Peyer's patch (tissue), 4 donors: Measurements from ENCODE around the gene ADGRD1. TPM values are rescaled to one million over a fixed set of nuclear protein-coding genes. Genes with fewer than 3 reads are reported as not detected.

Experiments used
- DNase-seq, 3 donors: peaks; one replicate each; pipeline ENCODE4 v3.0.0-alpha.2; 2017 to 2019
- H3K27ac ChIP-seq, 4 donors: fragments of 200-600 bp; sonication (generic); one replicate each; pipeline ENCODE4 v1.5.1; 2016 to 2019
- H3K27me3 ChIP-seq, 2 donors: fragments of 200-600 bp; sonication (generic); one replicate each; pipeline ENCODE4 v1.5.1; 2019
- H3K36me3 ChIP-seq, 3 donors: fragments of 200-600 bp; sonication (generic); one replicate each; pipeline ENCODE4 v1.5.1; 2016 to 2019
- H3K4me1 ChIP-seq, 4 donors: fragments of 200-600 bp; sonication (generic); one replicate each; pipeline ENCODE4 v1.5.1; 2016 to 2019
- H3K4me3 ChIP-seq, 4 donors: fragments of 200-600 bp; sonication (generic); 1 replicate in 3 of 4; 2 replicates in 1 of 4; pipeline ENCODE4 v1.5.1; 2016 to 2019; ENCODE audit warnings: mild to moderate bottlenecking in 1 of 4
- H3K9me3 ChIP-seq, 4 donors: fragments of 200-600 bp; sonication (generic); one replicate each; pipeline ENCODE4 v1.5.1; 2016 to 2019; ENCODE audit warnings: mild to moderate bottlenecking in 1 of 4
- POLR2A ChIP-seq, 2 donors: fragments of 450-650 bp; IDR thresholded peaks; one replicate each; pipeline ENCODE4 v1.5.1; 2017; ENCODE audit warnings: antibody characterized with exemption in 2 of 2, mild to moderate bottlenecking in 2 of 2, moderate library complexity in 2 of 2
- total RNA-seq, 4 donors: library from RNA; depleted of rRNA; stranded (reverse); fragments of >200 nt; gene quantifications; one replicate each; pipeline ENCODE4 v1.1.0, GENCODE V29; 2016
- TF ChIP-seq, protein P1 (sequence below), 6 experiments: fragments of 450-650 bp in 4 of 6; fragments of 200-600 bp in 2 of 6; sonication (generic) in 1 of 6; IDR thresholded peaks; one replicate each; pipeline ENCODE4 v1.5.1; 2017 to 2019; ENCODE audit warnings: antibody characterized with exemption in 6 of 6, mild to moderate bottlenecking in 3 of 6, moderate library complexity in 1 of 6

The ADGRD1 gene
- total RNA-seq, 4 donors from 2014 or later = 7.0 to 42.9 (median 27.9) TPM

DNA sequence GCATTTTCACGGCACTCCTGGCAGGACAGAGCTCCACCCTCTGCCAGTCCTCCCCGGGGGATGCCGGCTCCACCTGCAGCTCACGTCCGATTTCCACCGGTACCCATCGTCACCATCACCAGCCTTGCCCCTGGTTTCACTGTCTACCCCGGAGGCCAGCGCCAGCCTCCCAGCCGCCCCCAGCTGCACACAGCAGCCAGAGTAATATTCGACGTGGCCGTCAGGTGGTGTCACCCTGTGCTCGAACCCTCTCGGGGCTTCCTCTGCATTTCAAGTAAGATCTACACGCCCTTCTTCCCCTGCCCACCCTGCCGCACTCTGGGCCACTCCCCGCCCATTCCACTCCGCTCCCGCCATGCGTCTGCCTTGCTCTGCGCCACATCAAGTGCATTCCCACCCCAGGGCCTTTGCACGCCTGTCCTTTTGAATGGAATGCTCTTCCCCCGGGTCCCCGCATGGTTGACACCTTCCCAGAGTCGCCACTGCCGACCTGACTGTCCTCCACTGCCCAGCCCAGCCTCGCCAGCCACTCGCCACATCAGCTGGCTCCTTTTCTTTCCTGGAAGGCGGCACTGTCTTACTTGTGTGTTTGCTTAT, 80.3 kb downstream of the ADGRD1 start:
- TF ChIP-seq POLR2A (IDR thresholded peaks at IDR 0.05) = no peak
- TF ChIP-seq, protein P1, sequence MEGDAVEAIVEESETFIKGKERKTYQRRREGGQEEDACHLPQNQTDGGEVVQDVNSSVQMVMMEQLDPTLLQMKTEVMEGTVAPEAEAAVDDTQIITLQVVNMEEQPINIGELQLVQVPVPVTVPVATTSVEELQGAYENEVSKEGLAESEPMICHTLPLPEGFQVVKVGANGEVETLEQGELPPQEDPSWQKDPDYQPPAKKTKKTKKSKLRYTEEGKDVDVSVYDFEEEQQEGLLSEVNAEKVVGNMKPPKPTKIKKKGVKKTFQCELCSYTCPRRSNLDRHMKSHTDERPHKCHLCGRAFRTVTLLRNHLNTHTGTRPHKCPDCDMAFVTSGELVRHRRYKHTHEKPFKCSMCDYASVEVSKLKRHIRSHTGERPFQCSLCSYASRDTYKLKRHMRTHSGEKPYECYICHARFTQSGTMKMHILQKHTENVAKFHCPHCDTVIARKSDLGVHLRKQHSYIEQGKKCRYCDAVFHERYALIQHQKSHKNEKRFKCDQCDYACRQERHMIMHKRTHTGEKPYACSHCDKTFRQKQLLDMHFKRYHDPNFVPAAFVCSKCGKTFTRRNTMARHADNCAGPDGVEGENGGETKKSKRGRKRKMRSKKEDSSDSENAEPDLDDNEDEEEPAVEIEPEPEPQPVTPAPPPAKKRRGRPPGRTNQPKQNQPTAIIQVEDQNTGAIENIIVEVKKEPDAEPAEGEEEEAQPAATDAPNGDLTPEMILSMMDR (IDR thresholded peaks at IDR 0.05) = no peak
- Histone ChIP-seq H3K27ac (no peak overlapping the region), H3K4me3 (no peak overlapping the region), H3K9me3 (no peaks in the 10 kb centered on the region), H3K27me3 (no peaks in the 10 kb centered on the region), H3K36me3 (no peaks in the 10 kb centered on the region), H3K4me1 (peaks cover 0 to 4% (median 0%) of the 10 kb centered on the region in 4 donors)
- DNase-seq = no peak

DNA sequence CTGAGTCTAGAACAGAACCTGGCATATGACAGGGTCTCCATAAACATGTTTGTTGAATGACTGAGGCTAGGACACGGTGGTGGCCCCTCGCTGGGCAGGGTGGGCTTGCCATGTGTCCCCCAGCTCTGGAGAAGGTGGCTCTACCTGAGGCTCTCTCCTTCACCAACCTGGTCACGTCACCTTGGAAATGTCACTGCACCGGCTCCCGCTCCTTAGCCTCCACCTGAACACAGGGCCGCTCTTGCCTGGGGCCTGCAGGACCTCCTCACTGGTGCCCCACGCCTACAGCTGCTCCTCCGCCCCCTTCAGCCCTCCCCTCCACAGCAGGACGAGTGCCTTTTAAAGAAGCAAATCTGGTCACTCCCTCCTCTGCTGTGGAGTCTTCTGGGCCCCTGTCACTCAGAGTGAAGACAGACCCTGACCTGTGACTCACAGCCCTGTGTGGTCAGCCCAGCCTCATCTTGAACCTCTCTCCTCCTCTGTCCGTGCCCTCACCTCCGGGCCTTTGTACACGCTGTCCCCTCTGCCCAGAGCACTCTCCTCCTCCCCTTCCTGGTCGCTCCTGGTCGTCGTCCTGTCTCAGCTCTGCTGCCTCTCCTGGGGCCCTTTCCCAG, 81.0 kb downstream of the ADGRD1 start:
- H3K27ac ChIP-seq = no peak overlapping the region
- H3K4me3 ChIP-seq = no peak overlapping the region
- no peak for TF ChIP-seq POLR2A (IDR thresholded peaks at IDR 0.05)
- H3K9me3 ChIP-seq = no peaks in the 10 kb centered on the region
- no peak for DNase-seq
- no peaks in the 10 kb centered on the region for H3K27me3 ChIP-seq
- peaks cover 0 to 4% (median 0%) of the 10 kb centered on the region in 4 donors for H3K4me1 ChIP-seq
- no peaks in the 10 kb centered on the region for H3K36me3 ChIP-seq

DNA sequence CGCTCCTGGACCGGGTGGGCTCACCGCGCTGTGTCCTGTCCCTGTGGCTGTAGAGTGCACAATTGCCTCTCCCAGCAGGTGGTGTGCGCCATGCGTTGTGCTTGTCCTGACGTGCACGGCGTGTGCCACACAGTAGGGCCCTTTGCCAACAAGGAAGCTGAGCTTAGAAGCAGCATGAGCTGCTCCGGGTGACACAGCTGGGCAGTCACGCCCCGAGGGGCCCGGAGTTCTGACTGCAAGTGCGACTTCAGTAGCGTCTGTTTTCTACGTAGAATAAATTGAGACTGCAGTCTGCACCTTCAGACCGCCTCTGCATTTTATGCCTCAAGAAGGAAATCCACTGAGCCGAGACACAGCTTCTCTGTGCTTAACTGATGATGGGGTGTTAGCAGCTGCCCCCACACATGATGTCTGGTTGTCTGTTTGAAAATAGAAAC, 81.6 kb downstream of the ADGRD1 start:
- TF ChIP-seq, protein P1 (IDR thresholded peaks at IDR 0.05) = no peak
- TF ChIP-seq POLR2A (IDR thresholded peaks at IDR 0.05) = no peak
- no peaks in the 10 kb centered on the region for H3K27me3 ChIP-seq
- H3K27ac ChIP-seq = no peak overlapping the region
- H3K9me3 ChIP-seq = no peaks in the 10 kb centered on the region
- peaks cover 0 to 4% (median 0%) of the 10 kb centered on the region in 4 donors for H3K4me1 ChIP-seq
- DNase-seq = no peak
- no peaks in the 10 kb centered on the region for H3K36me3 ChIP-seq
- H3K4me3 ChIP-seq = no peak overlapping the region

DNA sequence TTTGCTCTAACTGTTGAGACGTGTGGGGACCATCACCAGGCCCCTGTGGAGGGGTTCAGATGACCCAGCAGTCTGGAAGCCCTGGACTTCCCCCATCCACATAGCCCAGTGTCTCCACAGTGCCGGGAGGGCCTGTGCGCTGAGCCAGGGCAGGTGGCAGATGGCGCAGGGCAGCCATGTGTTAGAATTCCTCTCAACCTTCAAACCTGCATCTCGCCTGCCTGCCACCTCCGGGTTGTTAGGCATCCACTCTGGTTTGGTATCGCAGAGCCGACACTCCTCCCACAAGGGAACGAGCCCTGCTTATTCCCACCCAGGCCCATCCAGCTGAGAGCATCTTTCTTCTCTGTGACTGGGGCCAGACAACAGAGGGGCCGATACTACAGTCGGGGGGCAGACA, 84.5 kb downstream of the ADGRD1 start:
- no peaks in the 10 kb centered on the region for H3K36me3 ChIP-seq

DNA sequence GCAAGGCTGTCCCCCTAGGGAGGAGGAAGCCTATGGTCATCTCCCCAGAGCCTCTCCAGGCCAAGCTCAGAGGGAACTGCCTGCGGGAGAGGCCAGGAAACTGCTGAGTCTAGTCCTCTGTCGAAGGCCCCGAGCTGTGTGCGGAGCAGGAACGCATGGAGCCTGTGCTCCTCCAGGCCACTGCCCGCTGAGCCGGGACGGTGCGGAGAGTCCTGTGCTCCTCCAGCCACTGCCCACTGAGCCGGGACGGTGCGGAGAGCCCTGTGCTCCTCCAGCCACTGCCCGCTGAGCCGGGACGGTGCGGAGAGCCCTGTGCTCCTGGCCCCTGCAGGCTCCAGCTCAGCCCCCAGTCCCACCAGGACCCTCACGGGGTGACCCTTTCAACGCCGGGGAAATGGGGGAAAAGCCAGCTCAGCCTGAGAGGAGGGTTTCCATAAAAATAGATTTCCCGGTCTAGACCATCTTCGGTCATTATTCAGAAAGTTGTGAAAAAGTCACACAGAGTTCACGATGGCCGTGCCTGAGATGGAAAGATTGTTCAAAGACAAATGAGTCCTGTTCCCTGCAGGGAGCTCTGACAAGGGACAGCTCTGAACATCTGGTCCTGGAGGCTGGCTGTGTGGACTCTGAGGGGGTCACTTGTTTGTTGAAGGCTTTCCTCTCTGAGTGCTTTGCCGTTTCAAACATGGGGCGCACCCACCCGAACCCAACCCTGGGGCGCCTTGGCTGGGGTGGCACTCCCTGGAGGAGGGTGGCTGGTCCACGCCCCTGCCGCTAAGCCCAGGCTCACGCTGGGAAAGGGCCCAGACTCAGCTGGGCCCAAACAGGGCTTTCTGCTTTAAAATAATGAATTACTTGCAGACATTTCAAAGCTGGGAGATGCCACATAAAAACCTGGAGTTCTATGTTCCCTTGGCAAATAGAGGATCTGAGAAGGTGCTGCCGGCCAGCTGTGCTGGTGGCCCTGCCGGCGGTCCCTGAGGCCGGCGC, 85.5 kb downstream of the ADGRD1 start:
- Histone ChIP-seq H3K36me3 (no peaks in the 10 kb centered on the region), H3K9me3 (no peaks in the 10 kb centered on the region), H3K4me1 (peaks cover 0 to 4% (median 0%) of the 10 kb centered on the region in 4 donors), H3K27me3 (no peaks in the 10 kb centered on the region), H3K4me3 (no peak overlapping the region), H3K27ac (no peak overlapping the region)
- TF ChIP-seq, protein P1 (IDR thresholded peaks at IDR 0.05) = no peak
- TF ChIP-seq POLR2A (IDR thresholded peaks at IDR 0.05) = no peak
- DNase-seq = no peak

More for the DNA sequence above, 84.5 kb downstream of the ADGRD1 start:
- H3K4me3 ChIP-seq = no peak overlapping the region
- no peaks in the 10 kb centered on the region for H3K9me3 ChIP-seq
- TF ChIP-seq POLR2A (IDR thresholded peaks at IDR 0.05) = no peak
- TF ChIP-seq, protein P1 (IDR thresholded peaks at IDR 0.05) = no peak
- H3K27ac ChIP-seq = no peak overlapping the region
- no peak for DNase-seq
- H3K27me3 ChIP-seq = no peaks in the 10 kb centered on the region
- peaks cover 0 to 4% (median 0%) of the 10 kb centered on the region in 4 donors for H3K4me1 ChIP-seq
